ENCODE data around the gene DSCAM. TPM values are rescaled to one million over a fixed set of nuclear protein-coding genes. Genes with fewer than 3 reads are reported as not detected.

Gene DSCAM
- total and polyA plus RNA-seq, 2 experiments from 2014 or later = 0.07 TPM; not detected in 1

- no peak overlapping the region for H3K4me3 Mint-ChIP-seq
- H3K9me3 Mint-ChIP-seq = peaks cover 94% of the 10 kb centered on the region
- TF ChIP-seq ZNF331 (CRISPR knock-in tag; IDR thresholded peaks at IDR 0.05; ENCODE audit: low read depth) = no peak
- no peak for TF ChIP-seq ZNF114 (CRISPR knock-in tag; IDR thresholded peaks at IDR 0.05)
- TF ChIP-seq CTCF (conservative IDR thresholded peaks at IDR 0.05; ENCODE audit: low read depth in 2 of 2) = no peak
- TF ChIP-seq ETS1 (IDR thresholded peaks at IDR 0.05) = no peak
- TF ChIP-seq ZNF462 (CRISPR knock-in tag; IDR thresholded peaks at IDR 0.05) = no peak
- TF ChIP-seq NANOG (IDR thresholded peaks at IDR 0.05; ENCODE audit: borderline replicate concordance) = no peak
- no peak for TF ChIP-seq STAT1 (IDR thresholded peaks at IDR 0.05; ENCODE audit: unreplicated experiment)
- TF ChIP-seq EZH2phosphoT487 (IDR thresholded peaks at IDR 0.05; ENCODE audit: unreplicated experiment) = no peak
- TF ChIP-seq JUNB (IDR thresholded peaks at IDR 0.05; ENCODE audit: unreplicated experiment) = no peak
- TF ChIP-seq REST (IDR thresholded peaks at IDR 0.05; ENCODE audit: unreplicated experiment) = no peak
- TF ChIP-seq POLR2AphosphoS5 (IDR thresholded peaks at IDR 0.05; ENCODE audit: low read depth) = no peak
- TF ChIP-seq CREB1 (CRISPR knock-in tag; IDR thresholded peaks at IDR 0.05; ENCODE audit: low read depth) = no peak
- TF ChIP-seq EZH2 (IDR thresholded peaks at IDR 0.05; ENCODE audit: low read depth, unreplicated experiment) = no peak
- no peak overlapping the region for H3K4me2 ChIP-seq
- DNase-seq (ENCODE audit: low spot score) (no peak), ATAC-seq (no peak)
- no peaks in the 10 kb centered on the region for H4K20me1 ChIP-seq (replicated peaks; ENCODE audit: insufficient read depth)
- no peaks in the 10 kb centered on the region for H3K79me2 ChIP-seq (replicated peaks; ENCODE audit: insufficient read depth)
- H3K4me1 ChIP-seq (ENCODE audit: insufficient read depth) = no peaks in the 10 kb centered on the region
- no peaks in the 10 kb centered on the region for H3K9me2 ChIP-seq (ENCODE audit: insufficient read depth)
- no peak overlapping the region for H3K27ac Mint-ChIP-seq
- no peak overlapping the region for H3K27ac ChIP-seq (ENCODE audit: low read depth)
- H2AFZ ChIP-seq = no peak overlapping the region
- peaks cover 9% of the 10 kb centered on the region; the same call in 2 of the 3 replicates for H3K36me3 Mint-ChIP-seq (ENCODE audit: low read depth)
- H3F3A ChIP-seq (replicated peaks; ENCODE audit: low read depth) = no peaks in the 10 kb centered on the region
- H3K36me3 ChIP-seq (ENCODE audit: insufficient read depth) = no peaks in the 10 kb centered on the region
- no peaks in the 10 kb centered on the region for H3K4me1 Mint-ChIP-seq
- no peaks in the 10 kb centered on the region for H3K27me3 ChIP-seq (ENCODE audit: insufficient read depth)
- no peak overlapping the region for H3K4me3 ChIP-seq
- no peaks in the 10 kb centered on the region for H3K27me3 Mint-ChIP-seq (ENCODE audit: insufficient read depth, low read depth, poor library complexity)
Observed at GRCh38 chr21:40765811-40766210, 81.1 kb downstream of the DSCAM start.

Data from GM23338 (cell line).